GM19043 (cell line): Measurements from ENCODE around the gene OR5AU1.
A peak's percentile ranks its signal among the peaks of the same experiment; 100 is the strongest.

Experiments used
- ATAC-seq: cut with Tn5 transposase; IDR thresholded peaks from one replicate; pipeline ENCODE4 v1.9.1; 2021; ENCODE audit warnings: low read depth; ENCODE audit not compliant: unreplicated experiment

The OR5AU1 gene

GRCh38 chr14:21155963-21156362, at the start of gene OR5AU1:
TSS of gene OR5AU1 (minus strand) at chr14:21156063. CDS start at chr14:21155872, 191 bp downstream.
- ATAC-seq, result no peak

- ATAC-seq, result no peak
Measured at GRCh38 chr14:21205026-21205677, 49.3 kb upstream of the OR5AU1 start.

- no peak for ATAC-seq
Measured at GRCh38 chr14:21204167-21205025, 48.5 kb upstream of the OR5AU1 start.

GRCh38 chr14:21203470-21204166, 47.8 kb upstream of the OR5AU1 start:
- ATAC-seq, result no peak

GRCh38 chr14:21202463-21203358, 46.8 kb upstream of the OR5AU1 start:
- no peak for ATAC-seq

- ATAC-seq, result no peak
Measured at GRCh38 chr14:21201732-21202462, 46.0 kb upstream of the OR5AU1 start.

- ATAC-seq, result no peak
Measured at GRCh38 chr14:21200752-21201461, 45.0 kb upstream of the OR5AU1 start.

- ATAC-seq, result no peak
Measured at GRCh38 chr14:21199611-21200560, 44.0 kb upstream of the OR5AU1 start.

- no peak for ATAC-seq
Measured at GRCh38 chr14:21197418-21198205, 41.7 kb upstream of the OR5AU1 start.

GRCh38 chr14:21194597-21194996, 38.7 kb upstream of the OR5AU1 start:
- no peak for ATAC-seq

GRCh38 chr14:21192875-21193535, 37.1 kb upstream of the OR5AU1 start:
- ATAC-seq, result no peak

- no peak for ATAC-seq
Measured at GRCh38 chr14:21192447-21192822, 36.6 kb upstream of the OR5AU1 start.

- ATAC-seq, result peak; percentile 81
Measured at GRCh38 chr14:21191809-21192446, 36.1 kb upstream of the OR5AU1 start.

- ATAC-seq, result no peak
Measured at GRCh38 chr14:21191261-21191808, 35.5 kb upstream of the OR5AU1 start.

GRCh38 chr14:21185491-21185890, 29.6 kb upstream of the OR5AU1 start:
- no peak for ATAC-seq

- no peak for ATAC-seq
Measured at GRCh38 chr14:21184254-21184653, 28.4 kb upstream of the OR5AU1 start.
